Measurements from ENCODE around the gene SRGAP2C.
"Not testable (repeated sequence)": the region's sequence is repeated elsewhere in the genome, so short reads cannot be mapped to it uniquely, and the experiment has no call there.

The SRGAP2C gene

DNA sequence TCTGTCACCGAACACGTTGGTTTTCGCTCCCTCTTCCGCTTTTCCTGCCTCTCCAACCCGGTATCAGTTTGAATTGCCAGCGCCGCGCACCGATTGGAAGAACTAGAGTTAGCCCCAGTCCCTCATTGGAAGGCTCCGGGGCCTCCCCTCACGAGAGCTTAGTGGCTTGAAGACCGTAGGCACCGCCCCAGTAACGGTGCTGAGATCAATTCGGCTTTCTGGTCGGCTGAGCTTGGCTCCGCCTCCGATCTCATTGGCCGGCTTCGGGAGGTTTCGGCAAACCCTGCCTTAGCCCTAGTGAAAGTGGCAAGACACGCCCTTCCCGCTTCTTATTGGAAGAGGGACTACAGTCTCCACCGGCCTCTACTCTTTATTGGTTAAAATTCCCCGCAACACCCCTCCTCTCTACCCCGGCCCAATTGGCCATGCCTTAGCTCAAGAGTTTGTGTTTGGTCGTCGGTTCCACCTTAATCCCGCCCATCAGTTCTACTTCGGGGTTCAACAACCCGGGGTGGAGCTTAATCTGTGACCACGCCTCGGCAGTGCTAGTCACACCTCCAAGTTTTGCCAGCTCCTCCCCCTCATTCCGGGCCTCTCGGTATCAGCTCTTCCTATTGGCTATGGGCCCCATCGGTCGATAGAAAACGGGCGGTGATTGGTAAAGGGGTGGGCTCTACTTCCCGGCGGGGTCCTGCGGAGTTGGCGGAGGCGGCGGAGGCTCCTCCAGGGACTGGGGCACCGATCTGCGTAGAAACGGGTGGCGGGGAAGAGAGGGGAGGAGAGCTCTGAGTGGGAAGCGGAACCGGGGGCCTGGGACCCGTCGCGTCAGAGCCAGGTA lies at the start of gene SRGAP2C, which contains the start of gene FAM72B:
TSS of gene SRGAP2C (plus strand) at position 686 of the 838 bp plus-strand sequence. CDS start 2,472 bp downstream, outside the sequence.
TSS of gene FAM72B (minus strand) at position 51 of the 838 bp plus-strand sequence. CDS start 851 bp downstream, outside the sequence.
- not testable (repeated sequence) for H3K27me3 ChIP-seq (ENCODE audit: control insufficient read depth, insufficient read depth, low read length); H3K9ac ChIP-seq (ENCODE audit: low read length); H3K36me3 ChIP-seq (ENCODE audit: control insufficient read depth, low read depth, low read length); H3K9me3 ChIP-seq (ENCODE audit: control insufficient read depth, low read depth, low read length); H3K4me1 ChIP-seq (ENCODE audit: control insufficient read depth, low read depth, low read length); H3K27ac ChIP-seq (ENCODE audit: low read length)
- peak within 1 kb of the TSS; percentile 50 for H3K4me3 ChIP-seq (ENCODE audit: low read length)

- not testable (repeated sequence) for H3K36me3 ChIP-seq (ENCODE audit: control insufficient read depth, low read depth, low read length); H3K27ac ChIP-seq (ENCODE audit: low read length); H3K9me3 ChIP-seq (ENCODE audit: control insufficient read depth, low read depth, low read length); H3K9ac ChIP-seq (ENCODE audit: low read length); H3K27me3 ChIP-seq (ENCODE audit: control insufficient read depth, insufficient read depth, low read length); H3K4me3 ChIP-seq (ENCODE audit: low read length); H3K4me1 ChIP-seq (ENCODE audit: control insufficient read depth, low read depth, low read length)
Measured at GRCh38 chr1:121140393-121140792, 44.4 kb upstream of the SRGAP2C start.

DNA sequence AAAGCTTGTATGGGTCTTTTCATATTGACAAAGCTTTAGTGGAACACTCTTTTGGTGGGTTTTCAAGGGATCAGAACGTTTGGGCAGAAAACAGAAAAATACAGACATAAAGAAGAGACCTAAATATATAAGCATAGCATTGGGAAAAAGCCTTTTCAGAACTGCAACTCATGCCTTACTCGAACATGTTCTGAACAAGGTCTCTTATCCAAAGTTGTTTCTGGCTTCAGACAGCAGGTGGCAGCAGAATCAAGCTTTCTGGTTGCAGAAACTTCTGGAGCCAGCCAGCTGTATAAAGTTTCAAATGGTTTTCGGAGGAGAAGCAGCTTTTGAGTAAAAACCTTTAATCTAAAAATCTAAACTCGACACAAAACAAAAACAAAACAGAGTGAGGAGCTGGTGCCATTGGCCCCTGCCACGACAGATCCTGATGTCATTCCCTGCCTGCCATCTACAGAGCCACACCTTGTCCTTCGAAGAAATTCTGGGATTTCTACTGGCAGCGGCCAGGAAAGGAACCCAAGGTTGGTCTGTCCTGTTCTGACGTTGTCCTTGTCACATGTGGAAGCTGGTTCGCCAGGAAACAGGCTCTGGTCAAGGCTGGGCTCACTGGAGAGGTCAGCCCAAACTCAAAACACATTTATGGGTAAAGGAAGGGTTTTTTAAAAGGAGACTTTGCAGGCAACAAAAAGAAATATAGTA lies 36.1 kb upstream of the SRGAP2C start:
- H3K9ac ChIP-seq (ENCODE audit: low read length); H3K4me1 ChIP-seq (ENCODE audit: control insufficient read depth, low read depth, low read length); H3K36me3 ChIP-seq (ENCODE audit: control insufficient read depth, low read depth, low read length); H3K4me3 ChIP-seq (ENCODE audit: low read length); H3K9me3 ChIP-seq (ENCODE audit: control insufficient read depth, low read depth, low read length); H3K27ac ChIP-seq (ENCODE audit: low read length); H3K27me3 ChIP-seq (ENCODE audit: control insufficient read depth, insufficient read depth, low read length): not testable (repeated sequence)

DNA sequence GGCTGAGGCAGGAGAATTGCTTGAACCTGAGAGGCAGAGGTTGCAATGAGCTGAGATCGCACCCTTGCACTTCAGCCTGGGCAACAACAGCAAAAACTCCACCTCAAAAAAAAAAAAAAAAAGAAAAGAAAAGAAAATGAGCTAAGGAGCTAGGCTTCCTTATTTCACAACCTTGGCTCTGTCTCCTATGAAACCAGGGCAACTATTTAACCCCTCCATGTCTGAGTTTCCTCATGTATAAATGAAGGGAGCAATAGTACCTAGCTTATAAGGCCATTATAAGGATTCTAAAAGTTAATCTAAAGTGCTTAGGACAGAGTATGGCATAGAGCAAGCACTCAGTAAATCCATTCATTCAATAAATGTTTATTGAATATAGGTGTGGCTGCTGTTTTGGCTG lies 33.5 kb upstream of the SRGAP2C start:
- H3K36me3 ChIP-seq (ENCODE audit: control insufficient read depth, low read depth, low read length); H3K27ac ChIP-seq (ENCODE audit: low read length); H3K9me3 ChIP-seq (ENCODE audit: control insufficient read depth, low read depth, low read length); H3K9ac ChIP-seq (ENCODE audit: low read length); H3K4me3 ChIP-seq (ENCODE audit: low read length); H3K27me3 ChIP-seq (ENCODE audit: control insufficient read depth, insufficient read depth, low read length); H3K4me1 ChIP-seq (ENCODE audit: control insufficient read depth, low read depth, low read length): not testable (repeated sequence)

GRCh38 chr1:121152788-121153187 lies 32.0 kb upstream of the SRGAP2C start:
- H3K4me1 ChIP-seq (ENCODE audit: control insufficient read depth, low read depth, low read length); H3K36me3 ChIP-seq (ENCODE audit: control insufficient read depth, low read depth, low read length); H3K4me3 ChIP-seq (ENCODE audit: low read length); H3K9me3 ChIP-seq (ENCODE audit: control insufficient read depth, low read depth, low read length); H3K27ac ChIP-seq (ENCODE audit: low read length); H3K9ac ChIP-seq (ENCODE audit: low read length); H3K27me3 ChIP-seq (ENCODE audit: control insufficient read depth, insufficient read depth, low read length): not testable (repeated sequence)

DNA sequence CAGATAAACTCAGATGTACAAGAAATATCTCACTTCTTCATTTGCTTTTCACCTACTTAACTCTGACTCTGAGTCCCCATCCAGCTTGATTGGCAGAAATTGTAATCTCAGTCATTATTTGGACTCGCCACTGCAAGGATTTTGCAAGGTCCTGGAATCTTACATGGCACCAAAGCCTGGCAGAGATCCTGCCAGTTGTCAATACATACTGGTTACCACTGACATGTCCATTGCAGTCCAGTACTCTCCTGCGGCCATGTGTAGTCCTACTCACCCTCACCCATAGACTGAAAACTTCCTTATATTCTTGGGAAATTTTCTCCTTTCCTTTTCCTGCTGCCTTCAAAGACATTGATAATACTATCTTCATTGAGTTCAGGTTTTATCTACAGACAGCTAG lies 30.0 kb upstream of the SRGAP2C start:
- H3K27me3 ChIP-seq (ENCODE audit: control insufficient read depth, insufficient read depth, low read length); H3K9me3 ChIP-seq (ENCODE audit: control insufficient read depth, low read depth, low read length); H3K4me3 ChIP-seq (ENCODE audit: low read length); H3K4me1 ChIP-seq (ENCODE audit: control insufficient read depth, low read depth, low read length); H3K36me3 ChIP-seq (ENCODE audit: control insufficient read depth, low read depth, low read length); H3K9ac ChIP-seq (ENCODE audit: low read length); H3K27ac ChIP-seq (ENCODE audit: low read length): not testable (repeated sequence)

- H3K36me3 ChIP-seq (ENCODE audit: control insufficient read depth, low read depth, low read length); H3K9me3 ChIP-seq (ENCODE audit: control insufficient read depth, low read depth, low read length): not testable (repeated sequence)
Measured at GRCh38 chr1:121155671-121156358, 29.0 kb upstream of the SRGAP2C start.

DNA sequence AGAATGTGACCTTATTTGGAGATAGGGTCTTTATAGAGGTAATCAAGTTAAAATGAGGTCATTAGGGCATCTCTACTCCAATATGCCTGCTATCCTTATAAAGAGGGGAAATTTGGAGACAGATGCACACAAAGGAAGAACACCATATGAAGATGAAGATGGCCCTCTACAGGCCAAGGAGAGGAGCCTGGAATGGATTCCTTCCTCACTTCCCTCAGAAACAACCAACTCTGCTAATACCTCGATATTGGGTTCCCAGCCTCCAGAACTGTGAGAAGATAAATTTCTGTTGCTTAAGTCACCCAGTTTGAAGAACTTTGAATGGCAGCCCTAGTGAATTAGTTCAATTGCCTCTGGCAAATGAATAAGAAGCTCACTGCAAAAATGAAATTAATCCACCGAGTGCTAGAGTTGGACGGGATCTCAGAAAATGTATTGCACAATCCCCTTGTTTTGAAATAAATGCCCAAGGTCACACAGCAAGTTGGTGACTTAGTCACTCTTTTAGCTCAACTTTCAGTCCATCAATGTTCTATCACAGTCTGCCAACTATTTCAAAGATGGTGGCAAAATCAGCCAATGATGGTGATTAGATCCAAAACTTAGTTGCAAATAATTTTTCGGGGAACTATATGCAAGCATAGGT lies 27.7 kb upstream of the SRGAP2C start:
- not testable (repeated sequence) for H3K9ac ChIP-seq (ENCODE audit: low read length); H3K4me1 ChIP-seq (ENCODE audit: control insufficient read depth, low read depth, low read length); H3K27me3 ChIP-seq (ENCODE audit: control insufficient read depth, insufficient read depth, low read length); H3K4me3 ChIP-seq (ENCODE audit: low read length); H3K36me3 ChIP-seq (ENCODE audit: control insufficient read depth, low read depth, low read length); H3K27ac ChIP-seq (ENCODE audit: low read length); H3K9me3 ChIP-seq (ENCODE audit: control insufficient read depth, low read depth, low read length)

More at GRCh38 chr1:121155671-121156358, 29.0 kb upstream of the SRGAP2C start:
- H3K4me3 ChIP-seq (ENCODE audit: low read length); H3K27me3 ChIP-seq (ENCODE audit: control insufficient read depth, insufficient read depth, low read length); H3K9ac ChIP-seq (ENCODE audit: low read length); H3K4me1 ChIP-seq (ENCODE audit: control insufficient read depth, low read depth, low read length); H3K27ac ChIP-seq (ENCODE audit: low read length): not testable (repeated sequence)

- H3K27ac ChIP-seq (ENCODE audit: low read length); H3K9ac ChIP-seq (ENCODE audit: low read length); H3K9me3 ChIP-seq (ENCODE audit: control insufficient read depth, low read depth, low read length); H3K4me3 ChIP-seq (ENCODE audit: low read length); H3K4me1 ChIP-seq (ENCODE audit: control insufficient read depth, low read depth, low read length); H3K36me3 ChIP-seq (ENCODE audit: control insufficient read depth, low read depth, low read length); H3K27me3 ChIP-seq (ENCODE audit: control insufficient read depth, insufficient read depth, low read length): not testable (repeated sequence)
Measured at GRCh38 chr1:121157609-121158008, 27.2 kb upstream of the SRGAP2C start.

GRCh38 chr1:121160118-121160517 lies 24.7 kb upstream of the SRGAP2C start:
- H3K4me3 ChIP-seq (ENCODE audit: low read length); H3K4me1 ChIP-seq (ENCODE audit: control insufficient read depth, low read depth, low read length); H3K36me3 ChIP-seq (ENCODE audit: control insufficient read depth, low read depth, low read length); H3K27ac ChIP-seq (ENCODE audit: low read length); H3K9ac ChIP-seq (ENCODE audit: low read length); H3K9me3 ChIP-seq (ENCODE audit: control insufficient read depth, low read depth, low read length); H3K27me3 ChIP-seq (ENCODE audit: control insufficient read depth, insufficient read depth, low read length): not testable (repeated sequence)

DNA sequence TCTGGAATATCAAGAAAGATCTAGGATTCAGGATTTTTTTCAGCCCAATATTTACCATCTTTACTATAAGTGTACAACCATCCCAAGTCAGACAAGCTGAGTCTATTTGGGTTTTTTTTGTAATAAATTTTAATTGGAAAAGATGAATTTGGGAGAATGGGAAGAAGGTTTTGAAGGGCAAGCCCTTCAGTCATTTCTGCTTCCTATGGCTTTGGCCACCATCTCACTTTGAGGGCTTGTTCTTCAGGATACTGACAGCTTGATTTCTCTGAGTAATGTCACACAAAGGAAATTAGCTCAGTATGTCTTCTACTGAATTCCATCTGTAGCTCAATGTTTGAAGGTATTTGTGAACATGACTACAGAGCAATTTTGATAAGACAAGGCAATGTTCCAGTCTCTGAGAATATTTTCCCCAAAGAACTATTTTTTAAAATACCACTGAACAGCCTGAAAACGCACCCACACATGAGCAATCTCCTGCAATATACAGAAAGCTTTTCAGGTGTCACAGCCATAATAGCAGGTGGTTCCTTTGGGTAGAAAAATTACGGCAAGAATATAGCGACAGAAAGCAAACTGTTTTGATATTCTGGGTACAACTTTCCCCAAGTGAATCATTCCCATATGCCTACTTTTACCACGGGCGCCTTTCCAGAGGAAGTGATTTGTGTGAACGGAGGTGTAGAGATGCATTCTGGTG lies 23.4 kb upstream of the SRGAP2C start:
- H3K36me3 ChIP-seq (ENCODE audit: control insufficient read depth, low read depth, low read length); H3K27me3 ChIP-seq (ENCODE audit: control insufficient read depth, insufficient read depth, low read length); H3K4me3 ChIP-seq (ENCODE audit: low read length); H3K4me1 ChIP-seq (ENCODE audit: control insufficient read depth, low read depth, low read length); H3K9ac ChIP-seq (ENCODE audit: low read length); H3K27ac ChIP-seq (ENCODE audit: low read length); H3K9me3 ChIP-seq (ENCODE audit: control insufficient read depth, low read depth, low read length): not testable (repeated sequence)

All from iPS-18a (cell line).